Activated CD4-positive, alpha-beta T cell treated with anti-CD3 and anti-CD28 coated beads for 48 hours (primary cell): Measurements from ENCODE around the gene PSME1.
A peak's percentile ranks its signal among the peaks of the same experiment; 100 is the strongest.
"Not testable (repeated sequence)": the region's sequence is repeated elsewhere in the genome, so short reads cannot be mapped to it uniquely, and the experiment has no call there.

Experiments used
- DNase-seq: peaks from one replicate; pipeline ENCODE4 v3.0.0-alpha.2; 2020

The PSME1 gene

DNA sequence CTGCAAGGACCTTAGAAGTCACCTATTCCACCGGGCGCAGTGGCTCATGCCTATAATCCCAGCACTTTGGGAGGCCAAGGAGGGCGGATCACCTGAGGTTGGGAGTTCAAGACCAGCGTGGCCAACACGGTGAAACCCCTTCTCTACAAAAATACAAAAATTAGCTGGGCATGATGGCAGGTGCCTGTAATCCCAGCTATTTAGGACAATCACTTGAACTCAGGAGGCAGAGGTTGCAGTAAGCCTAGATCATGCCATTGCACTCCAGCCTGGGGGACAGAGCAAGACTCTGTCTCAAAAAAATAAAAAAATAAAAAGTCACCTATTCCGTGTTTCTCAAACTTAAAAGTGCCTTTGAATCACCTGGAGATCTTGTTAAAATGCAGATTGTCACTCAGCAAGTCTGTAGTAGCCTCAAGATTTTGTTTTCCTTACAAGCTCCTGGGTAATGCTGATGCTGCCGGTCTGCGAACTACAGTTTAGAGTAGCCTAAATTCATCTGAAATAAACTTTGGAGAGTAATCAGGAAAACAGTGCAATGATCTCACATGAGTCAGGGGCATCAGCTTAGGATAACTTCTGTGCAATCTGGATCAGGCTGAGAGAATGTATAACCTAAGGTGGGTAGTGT lies 30.3 kb upstream of the PSME1 start:
- DNase-seq, result not testable (repeated sequence)

DNA sequence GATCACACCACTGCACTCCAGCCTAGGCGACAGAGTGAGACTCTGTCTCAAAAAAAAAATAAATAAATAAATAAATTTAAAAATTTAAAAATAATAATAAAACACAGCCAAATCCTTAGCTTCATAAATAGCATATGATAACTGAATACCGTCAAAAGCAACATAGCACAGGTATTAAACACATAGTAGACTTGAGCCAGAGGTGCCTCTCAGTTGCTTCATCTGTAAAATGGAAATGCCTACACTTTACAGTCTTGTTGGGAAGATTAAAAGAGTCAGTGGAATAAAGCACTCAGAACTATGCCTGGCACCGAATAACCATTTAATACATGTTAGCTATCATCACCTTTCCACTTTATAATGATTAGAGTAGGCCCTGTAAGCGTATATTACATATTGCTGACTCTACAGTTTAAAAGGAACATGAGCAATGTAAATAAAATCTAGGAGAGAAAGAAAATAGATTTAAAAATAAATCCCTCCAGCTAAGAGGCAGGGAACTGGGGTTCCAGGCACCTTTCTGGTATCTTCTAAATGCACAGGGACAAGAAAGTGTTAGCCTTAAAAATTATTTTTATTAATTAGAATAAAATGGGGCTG lies 29.2 kb upstream of the PSME1 start:
- no peak for DNase-seq

DNA sequence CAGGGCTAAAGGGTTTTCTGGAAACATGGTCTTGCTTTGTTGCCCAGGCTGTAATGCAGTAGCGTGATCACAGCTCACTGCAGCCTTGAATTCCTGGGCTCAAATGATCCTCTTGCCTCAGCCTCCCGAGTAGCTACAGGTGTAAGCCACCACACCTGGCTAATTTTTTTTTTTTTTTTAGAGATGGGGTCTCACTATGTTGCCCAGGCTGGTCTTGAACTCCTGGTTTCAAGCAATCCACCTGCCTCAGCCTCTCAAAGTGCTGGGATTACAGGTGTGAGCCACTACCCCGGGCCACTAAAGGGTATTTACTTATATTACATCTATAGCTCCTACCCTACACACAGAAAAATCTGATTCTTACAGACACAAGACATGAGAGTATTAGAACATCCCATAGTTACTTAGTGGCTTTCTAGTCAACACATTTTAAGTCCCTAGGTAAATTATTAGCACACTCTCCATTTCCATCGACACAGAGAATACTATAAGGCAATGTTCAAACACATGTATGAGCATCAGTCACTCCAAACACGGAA lies 27.6 kb upstream of the PSME1 start:
- no peak for DNase-seq

DNA sequence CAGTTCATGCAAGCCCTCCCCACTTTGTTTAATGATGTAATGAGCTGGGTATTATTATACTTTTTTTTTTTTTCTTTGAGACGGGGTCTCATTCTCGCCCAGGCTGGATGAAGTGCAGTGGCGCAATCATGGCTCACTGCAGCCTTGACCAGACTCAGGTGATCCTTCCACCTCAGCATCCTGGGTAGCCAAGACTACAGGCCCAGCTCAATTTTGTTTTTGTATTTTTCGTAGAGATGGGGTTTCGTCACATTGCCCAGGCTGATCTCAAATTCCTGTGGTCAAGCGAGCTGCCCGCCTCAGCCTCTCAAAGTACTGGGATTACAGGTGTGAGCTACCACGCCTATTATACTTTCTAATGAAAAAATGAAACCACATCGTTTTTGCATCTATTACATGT lies 25.9 kb upstream of the PSME1 start:
- no peak for DNase-seq

DNA sequence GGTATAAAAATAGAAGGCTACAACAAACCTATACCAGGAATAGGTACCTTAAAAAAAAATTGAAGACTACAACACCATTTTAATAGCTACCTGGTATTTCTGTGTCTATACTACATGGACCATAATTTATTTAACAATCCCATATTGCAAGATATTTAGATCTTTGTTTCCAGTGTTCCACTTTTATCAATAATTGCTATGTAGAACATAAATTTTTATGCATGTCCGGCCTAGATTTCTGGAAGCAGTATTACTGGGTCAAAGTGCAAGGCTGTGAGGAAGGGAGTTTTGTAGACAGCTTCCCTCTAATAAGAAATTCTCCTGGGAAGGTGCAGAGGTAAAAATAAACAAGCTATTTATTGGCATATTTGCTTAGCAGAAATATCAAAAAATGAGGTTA lies 25.5 kb upstream of the PSME1 start:
- no peak for DNase-seq

DNA sequence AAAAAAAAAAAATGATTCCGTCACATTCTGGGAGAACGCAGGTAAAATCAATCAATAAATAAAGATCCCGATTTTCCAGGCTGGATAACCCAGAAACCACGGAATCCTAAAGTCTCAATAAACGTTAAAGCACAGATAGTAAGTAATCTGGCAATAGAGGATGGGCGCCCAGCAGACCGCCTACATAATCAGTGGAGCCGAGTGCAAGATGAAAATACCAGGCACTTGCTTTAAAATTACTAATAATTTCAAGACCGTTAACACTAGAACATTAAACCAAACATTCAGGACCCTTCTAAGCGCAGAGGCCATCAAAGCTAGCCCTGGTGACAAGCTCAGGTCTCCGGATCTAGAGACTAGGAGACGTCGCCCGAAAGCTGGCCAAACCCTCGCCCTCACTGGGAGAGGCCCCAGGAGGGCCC lies 22.6 kb upstream of the PSME1 start:
- no peak for DNase-seq

DNA sequence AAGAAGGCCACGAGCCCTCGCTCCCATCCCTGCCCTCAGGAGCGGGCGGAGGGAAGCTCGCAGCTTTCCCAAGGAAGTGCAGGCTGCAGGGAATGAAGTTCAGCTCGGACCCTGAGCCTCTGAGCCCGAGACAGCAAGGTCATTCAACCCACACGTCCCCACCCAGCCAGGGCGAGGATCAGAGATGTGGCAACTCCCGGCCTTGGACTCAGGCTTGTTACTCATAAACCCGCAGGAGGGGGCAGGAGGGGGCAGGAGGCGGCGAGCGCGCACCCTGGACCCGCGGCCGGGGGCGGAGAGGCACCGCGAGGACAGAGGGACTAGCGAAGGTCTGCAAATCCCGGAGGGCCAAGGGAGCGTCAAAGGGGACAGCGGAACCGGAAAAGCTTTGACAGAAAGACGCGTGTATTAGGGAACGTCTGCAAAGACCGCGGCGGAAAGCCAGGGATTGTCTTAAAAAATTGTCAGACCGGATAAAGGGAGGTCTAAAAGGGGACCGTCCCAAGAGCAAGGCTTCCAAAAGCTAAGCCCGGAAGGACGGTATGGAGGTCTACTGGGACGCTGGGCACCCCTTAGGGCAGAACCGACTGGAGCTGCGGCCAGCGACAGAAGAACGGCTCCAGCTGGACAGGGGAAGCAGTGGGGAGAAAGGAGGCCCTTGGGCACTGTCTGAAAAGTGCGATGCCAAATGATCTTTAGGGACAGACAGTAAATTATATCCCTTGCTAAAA lies 22.0 kb upstream of the PSME1 start:
- peak; percentile 89 for DNase-seq

DNA sequence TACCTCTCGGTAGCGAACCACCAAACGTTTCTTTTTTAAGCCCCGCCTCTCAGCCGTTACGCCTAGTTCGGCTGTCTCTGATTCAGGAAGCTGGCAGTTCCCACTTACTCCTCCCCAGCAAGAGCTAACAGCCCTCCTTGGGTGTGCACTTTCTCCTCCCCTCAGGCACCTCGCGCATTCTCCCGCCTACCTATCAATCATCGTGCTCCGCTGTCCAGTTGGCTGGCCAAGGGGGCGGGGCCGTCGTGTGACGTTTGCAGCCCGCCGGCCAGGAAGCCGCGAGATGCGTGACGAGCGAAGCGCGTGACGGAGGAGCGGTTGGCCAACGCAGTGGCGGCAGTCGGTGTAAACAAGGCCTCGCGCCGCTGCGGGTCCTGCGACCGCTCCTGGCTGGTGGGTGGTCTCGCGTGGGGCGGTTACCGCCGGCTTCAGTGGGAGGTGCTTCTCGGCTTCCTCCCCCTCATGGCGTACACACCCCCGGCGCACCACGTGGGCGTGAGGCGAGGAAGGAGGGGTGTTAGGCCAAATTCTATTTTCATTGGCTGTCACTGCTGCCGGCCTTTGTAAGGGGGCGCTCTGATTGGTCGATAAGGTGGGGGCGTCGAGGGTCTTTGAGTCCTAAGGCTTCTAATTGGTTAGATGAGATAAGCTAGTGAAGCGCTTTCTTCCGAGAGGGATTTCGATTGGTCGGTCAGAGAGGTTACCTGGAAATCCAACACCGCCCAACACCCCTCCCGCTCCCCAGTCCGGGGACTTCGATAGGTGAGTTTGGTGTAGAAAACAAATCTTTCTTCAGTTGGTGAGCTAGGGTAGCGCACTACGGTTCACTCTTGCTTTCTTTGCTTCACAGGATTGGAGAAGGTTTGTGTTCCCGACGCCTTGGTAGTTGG lies 21.2 kb upstream of the PSME1 start, which contains the start of the genes DCAF11 and NRL:
Gene DCAF11, plus strand, starts transcription at position 246 of the 890 bp plus-strand sequence. CDS start 818 bp downstream, outside the sequence.
Gene NRL, minus strand, starts transcription at position 418 of the 890 bp plus-strand sequence. CDS start 32,101 bp downstream, outside the sequence.
- peak; percentile 99 for DNase-seq

DNA sequence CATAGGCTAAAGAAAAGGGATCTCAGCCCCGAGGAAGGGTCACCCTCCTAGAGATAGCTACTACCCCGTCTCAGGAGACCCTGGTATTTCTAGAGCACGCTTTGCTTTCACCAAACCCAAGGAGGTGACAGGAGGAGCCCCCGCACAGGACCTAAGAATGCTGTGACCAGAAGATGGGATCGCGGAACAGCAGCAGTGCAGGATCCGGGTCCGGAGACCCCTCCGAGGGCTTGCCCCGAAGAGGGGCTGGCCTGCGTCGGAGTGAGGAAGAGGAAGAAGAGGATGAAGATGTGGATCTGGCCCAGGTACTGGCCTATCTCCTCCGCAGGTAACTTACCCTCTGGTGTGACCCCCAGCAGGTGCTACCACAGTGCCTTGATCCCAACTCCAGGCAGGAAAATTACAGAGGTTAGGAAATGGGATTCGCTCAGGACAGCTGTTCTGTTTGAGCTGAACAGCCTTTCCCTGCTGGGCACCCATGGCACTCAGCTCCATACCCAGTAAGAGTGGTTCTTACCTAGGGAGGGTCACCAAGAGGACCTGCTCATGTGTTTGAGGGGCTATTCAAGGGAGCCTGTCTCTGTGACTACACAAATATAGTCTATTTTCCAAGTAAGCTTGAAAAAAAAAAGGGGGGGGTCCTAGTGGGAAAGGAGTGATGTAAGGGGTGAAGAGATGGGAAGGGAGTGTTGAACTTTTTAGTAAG lies 20.4 kb upstream of the PSME1 start:
- DNase-seq, result no peak

DNA sequence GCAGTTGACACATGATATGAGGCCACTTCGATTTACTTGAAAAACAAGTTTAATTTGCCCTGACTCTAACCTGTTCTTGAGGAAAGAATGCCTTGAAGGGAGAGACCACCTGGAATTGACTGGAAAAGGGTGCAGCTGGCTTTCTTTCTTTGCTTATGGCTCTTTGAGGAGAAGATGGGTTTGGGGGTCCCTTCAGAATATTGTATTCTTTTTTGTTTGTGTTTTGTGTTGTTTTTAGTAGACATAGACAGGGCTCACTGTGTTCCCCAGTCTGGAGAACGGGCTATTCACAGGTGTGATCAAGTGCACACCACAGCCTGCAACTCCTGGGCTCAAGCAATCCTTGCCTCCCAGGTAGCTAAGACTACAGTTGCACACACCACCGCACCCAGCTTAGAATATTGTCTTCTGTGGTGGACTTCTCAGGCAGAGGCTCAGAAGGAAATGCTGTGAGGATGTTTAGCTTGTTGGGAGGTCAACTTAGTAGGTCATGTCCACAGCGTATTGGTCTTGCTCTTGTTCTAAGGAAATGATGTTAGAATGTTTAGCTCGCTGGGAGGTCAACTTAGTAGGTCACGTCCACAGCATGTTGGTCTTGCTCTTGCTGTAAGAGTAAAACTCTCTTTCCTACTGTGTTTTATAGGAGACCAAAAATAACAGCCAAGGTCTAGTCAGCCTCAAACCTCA lies 19.7 kb upstream of the PSME1 start:
- no peak for DNase-seq

DNA sequence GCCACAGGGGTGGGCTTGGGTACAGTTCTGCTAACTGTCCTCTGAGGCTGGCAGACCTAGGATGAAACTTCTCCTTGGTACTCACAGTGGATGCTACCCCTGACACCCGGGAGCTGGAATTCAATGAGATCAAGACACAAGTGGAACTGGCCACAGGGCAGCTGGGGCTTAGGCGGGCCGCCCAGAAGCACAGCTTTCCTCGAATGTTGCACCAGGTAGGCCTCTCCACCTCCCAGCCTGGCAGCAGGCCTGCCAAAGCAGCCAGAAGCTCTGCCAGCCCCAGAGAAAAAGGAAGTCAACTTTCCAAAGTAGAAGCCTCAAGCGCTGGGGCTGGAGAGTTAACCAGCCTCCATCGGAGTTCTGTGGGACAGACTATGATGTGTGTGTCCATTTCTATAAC lies 18.8 kb upstream of the PSME1 start:
- no peak for DNase-seq

DNA sequence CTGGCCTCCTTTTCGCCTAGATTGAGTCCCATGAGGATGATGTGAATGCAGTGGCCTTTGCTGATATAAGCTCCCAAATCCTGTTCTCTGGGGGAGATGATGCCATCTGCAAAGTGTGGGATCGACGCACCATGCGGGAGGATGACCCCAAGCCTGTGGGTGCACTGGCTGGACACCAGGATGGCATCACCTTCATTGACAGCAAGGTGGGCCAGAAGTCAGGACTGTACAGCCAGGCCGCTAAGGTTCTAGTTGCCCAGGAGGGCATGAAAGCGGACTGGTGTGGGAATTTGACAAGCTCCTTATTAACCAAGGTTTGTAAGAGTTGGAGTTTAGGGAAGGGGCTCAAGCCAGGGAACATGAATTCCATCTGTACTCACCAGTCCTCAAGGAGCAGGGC lies 16.3 kb upstream of the PSME1 start:
- DNase-seq, result no peak

DNA sequence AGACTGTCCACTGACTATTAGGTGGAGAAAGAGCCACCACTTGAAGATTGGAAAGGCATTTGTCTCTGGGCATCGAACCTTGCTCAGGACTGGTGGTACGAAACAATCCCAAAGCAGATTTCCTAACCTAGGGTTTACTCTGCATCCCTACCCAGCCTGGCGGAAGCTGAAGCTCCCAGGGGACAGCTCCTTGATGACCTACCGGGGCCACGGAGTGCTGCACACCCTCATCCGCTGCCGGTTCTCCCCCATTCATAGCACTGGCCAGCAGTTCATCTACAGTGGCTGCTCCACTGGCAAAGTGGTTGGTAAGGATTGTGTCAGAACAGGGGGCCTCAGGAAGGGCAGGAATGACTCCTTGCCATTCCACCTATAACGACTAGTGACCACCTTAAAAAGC lies 14.8 kb upstream of the PSME1 start:
- no peak for DNase-seq

DNA sequence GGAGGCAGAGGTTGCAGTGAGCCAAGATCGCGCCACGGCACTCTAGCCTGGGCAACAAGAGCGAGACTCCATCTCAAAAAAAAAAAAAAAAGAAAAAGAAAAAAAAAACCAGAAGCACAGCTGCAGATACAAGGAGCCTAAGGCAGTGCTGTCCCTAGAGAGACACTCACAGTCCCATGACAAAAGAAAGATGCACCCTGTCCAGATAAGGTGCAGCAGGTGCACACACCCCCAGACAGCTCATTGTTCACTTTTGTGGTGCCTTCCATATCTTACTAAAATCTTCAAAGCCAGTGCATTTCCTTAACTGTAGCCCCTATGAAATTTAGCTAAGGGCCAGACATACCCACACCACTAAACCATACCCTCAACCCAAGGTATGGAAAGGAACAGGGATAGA lies 13.6 kb upstream of the PSME1 start:
- DNase-seq, result no peak

DNA sequence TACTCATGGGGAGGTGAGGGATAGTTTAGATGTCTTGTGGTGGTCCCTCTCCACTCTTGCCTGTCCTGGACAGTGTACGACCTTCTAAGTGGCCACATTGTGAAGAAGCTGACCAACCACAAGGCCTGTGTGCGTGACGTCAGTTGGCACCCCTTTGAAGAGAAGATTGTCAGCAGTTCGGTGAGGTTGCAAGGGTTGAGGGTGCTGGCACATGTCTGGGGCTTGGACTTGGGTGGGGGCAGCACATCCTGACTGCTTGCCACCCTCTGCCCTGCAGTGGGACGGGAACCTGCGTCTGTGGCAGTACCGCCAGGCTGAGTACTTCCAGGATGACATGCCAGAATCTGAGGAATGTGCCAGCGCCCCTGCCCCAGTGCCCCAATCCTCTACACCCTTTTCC lies 13.1 kb upstream of the PSME1 start:
- DNase-seq, result no peak

DNA sequence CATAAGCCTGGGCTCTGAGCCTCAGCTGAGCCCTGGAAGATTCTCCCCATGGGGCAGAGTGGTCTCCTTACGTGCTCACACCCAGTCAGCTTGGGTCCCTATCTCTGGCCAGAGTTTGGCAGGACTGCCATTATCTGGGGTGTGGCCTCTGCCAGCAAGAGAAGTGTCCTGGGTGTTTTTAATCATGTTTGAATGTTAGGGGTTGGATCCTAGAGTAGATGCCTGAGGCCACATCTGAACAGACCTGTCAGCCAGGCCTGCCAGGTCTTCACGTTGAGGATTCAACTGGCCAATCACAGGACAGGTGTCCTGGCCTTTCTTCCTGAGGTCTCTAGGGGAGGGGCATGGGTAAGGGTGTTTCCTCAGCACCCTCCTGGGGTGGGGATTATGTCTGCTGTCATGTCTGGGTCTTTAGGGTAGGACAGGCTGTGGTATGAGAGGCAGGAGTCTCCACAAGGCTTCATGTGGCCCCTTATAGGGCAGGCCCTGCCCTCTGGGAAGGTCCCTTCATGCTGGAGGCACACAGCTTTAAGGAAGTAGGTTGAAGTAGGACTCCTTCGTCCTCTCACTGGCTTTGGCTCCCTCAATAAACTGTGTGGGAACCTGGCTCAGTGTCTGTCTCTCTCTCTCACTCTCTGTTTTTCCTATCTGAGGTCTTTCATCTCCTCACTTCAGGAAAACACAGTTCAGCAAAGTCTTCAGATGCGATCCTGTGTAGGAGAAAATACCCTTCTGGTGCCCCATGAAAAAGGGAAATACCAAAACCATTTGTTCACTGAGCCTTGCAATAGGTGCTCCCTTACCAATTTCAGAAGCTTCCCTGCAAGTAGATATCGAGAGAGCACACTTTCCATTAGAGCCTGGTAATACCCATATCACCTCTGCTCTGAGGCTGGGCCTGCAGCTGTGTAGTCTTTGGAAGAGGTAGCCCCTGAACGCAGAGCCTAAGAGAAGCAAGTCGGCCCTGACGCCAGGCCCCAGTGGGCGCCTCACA lies 12.3 kb upstream of the PSME1 start:
- DNase-seq, result no peak

DNA sequence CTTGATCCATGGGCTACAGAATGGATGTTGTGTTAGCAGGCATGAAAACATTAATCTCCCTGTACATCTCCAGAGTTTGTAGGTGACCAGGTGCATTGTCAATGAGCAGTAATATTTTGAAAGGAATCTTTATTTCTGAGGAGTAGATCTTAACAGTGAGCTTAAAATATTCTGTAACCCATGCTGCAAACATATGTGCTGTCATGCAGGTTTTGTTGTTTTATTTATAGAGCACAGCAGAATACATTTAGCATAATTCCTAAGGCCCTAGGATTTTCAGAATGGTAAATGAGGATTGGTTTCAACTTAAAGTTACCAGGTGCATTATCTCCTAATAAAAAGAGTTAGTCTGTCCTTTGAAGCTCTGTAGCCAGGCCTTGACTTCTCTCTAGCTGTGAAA lies 9.1 kb upstream of the PSME1 start:
- DNase-seq, result no peak

DNA sequence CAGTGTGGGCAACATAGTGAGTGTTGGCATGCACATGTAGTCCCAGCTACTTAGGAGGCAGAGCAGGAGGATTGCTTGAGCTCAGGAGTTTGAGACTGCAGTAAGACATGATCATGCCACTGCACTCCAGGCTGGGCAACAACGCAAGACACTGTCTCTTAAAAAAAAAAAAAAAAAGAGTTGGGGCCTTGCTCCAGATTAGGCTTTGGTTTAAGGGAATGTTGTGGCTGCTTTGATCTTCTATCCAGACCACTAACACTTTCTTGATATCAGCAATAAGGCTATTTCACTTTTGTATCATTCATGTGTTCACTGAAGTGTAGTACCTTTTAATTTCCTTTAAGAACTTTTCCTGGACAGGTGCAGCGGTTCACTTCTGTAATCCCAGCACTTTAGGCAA lies 8.3 kb upstream of the PSME1 start:
- no peak for DNase-seq

DNA sequence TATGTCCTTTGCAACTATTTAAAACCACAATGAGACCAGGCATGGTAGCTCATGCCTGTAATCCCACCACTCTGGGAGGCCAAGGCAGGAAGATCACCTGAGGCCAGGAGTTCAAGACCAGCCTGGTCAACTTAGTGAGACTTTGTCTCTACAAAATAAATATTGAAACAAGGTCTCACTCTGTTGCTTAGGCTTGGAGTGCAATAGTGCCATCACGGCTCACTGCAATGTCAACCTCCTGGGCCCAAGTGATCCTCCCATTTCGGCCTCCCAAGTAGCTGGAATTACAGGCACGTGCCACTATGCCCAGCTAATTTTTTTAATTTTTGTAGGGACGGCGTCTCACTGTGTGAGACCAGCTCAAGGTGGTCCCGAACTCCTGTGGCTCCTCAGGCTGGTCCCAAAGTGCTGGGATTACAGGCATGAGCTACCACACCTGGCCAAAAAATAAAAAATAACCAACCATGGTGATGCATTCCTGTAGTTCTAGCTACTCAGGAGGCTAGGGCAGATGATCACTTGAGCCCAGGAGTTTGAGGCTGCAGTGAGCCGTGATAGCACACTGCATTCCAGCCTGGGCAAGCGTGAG lies 6.5 kb upstream of the PSME1 start:
- DNase-seq, result no peak

DNA sequence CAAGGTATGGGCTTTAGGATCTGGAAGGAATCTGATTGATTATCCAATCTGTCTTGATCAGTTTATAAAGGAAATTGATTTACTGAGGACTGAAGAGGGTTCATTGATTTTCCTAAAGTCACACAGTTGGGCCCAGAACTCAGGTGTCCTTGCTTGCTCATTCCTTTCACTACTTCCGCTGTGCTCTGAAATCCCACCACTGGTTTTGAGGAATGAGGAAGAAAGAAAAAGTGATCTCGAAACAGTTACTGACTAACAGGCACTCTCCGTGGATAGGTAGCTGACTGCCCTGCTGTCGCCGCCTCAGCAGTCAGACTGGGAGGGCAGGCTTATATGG lies 5.6 kb upstream of the PSME1 start, which contains the start of gene FITM1:
Gene FITM1, plus strand, starts transcription at position 280 of the 337 bp plus-strand sequence. CDS start 905 bp downstream, outside the sequence.
- no peak for DNase-seq
